ENCODE results near the gene NEGR1.

DNA sequence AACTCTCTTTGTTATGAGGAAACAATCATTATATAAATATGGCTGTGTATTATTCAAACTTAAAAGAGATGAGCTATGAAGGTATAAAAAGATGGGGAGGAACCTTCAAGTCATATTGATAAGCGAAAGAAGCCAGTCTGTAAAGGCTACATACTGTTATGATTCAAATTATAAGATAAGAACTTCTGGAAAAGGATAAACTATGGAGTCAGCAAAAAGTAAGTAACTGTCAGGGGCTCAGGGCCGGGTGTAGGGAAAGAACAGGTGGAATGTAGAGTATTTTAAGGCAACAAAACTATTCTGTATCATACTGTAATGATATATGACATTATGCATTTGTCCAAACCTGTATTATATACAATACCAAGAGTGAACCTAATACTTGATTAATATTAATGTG is 628.4 kb downstream of the NEGR1 start:
- TF ChIP-seq CTCF (IDR thresholded peaks at IDR 0.05; ENCODE audit: low read depth, low read length) (no peak), MYC (IDR thresholded peaks at IDR 0.05; ENCODE audit: low read depth, low read length) (no peak)

Measured in NB4 (cell line).